Measurements from ENCODE around the gene GREM2. TPM values are rescaled to one million over a fixed set of nuclear protein-coding genes. Genes with fewer than 3 reads are reported as not detected.

The GREM2 gene
- polyA plus RNA-seq, 1 donor from 2014 or later, result 0.85 TPM

DNA sequence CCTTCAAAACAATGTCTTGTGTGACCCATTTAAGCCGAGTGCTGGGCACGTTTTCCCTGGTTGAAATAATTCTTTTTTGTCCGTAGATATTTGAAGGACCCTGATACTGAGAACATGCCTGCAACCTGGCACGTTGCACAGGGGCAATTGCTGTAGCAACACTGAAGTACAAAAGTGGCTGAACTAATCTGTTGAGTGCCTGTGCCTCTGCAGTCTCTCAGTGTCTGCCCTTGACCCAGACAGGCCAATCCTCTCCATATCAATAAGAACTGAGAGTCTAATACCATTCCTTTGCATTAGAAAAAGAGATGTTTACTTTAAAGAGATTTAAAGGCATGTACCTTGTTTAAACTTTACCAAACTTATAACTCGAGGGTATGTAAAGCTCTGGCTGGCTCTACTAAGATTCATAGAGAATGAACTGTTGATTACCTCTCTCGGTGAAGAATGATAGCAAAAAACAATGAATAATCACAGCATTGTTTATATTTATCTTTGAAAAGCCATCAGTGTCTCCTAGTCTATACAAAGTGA is 2.4 kb downstream of the GREM2 start:
- peaks cover 14% of the 10 kb centered on the region for H3K27me3 ChIP-seq (ENCODE audit: insufficient read depth, low read depth, low read length)
- H3K27ac ChIP-seq (ENCODE audit: low read length), result no peak overlapping the region
- no peaks in the 10 kb centered on the region for H4K20me1 ChIP-seq (ENCODE audit: insufficient read depth)
- H2AFZ ChIP-seq (ENCODE audit: low read depth, low read length), result no peak overlapping the region
- no peaks in the 10 kb centered on the region for H3K79me2 ChIP-seq (replicated peaks; ENCODE audit: insufficient read depth, low read length)
- H3K9me2 ChIP-seq (ENCODE audit: insufficient read depth, low read length), result no peaks in the 10 kb centered on the region
- TF ChIP-seq SMC3 (conservative IDR thresholded peaks at IDR 0.05; ENCODE audit: poor library complexity), result no peak
- TF ChIP-seq TAF1 (IDR thresholded peaks at IDR 0.05; ENCODE audit: low read depth), result no peak
- TF ChIP-seq EZH2 (IDR thresholded peaks at IDR 0.05; ENCODE audit: borderline replicate concordance, insufficient read depth, low read length, poor library complexity, severe bottlenecking), result no peak
- no peak for TF ChIP-seq RAD21 (conservative IDR thresholded peaks at IDR 0.05)
- no peak for TF ChIP-seq MXI1 (conservative IDR thresholded peaks at IDR 0.05; ENCODE audit: poor library complexity, severe bottlenecking)
- TF ChIP-seq POLR2AphosphoS5 (IDR thresholded peaks at IDR 0.05), result no peak
- no peak for TF ChIP-seq REST (IDR thresholded peaks at IDR 0.05; ENCODE audit: borderline replicate concordance)
- no peak for TF ChIP-seq EP300 (conservative IDR thresholded peaks at IDR 0.05; ENCODE audit: poor library complexity, severe bottlenecking)
- no peak for TF ChIP-seq CTCF (IDR thresholded peaks at IDR 0.05; ENCODE audit: poor library complexity, severe bottlenecking)
- no peaks in the 10 kb centered on the region for H3K9me3 ChIP-seq (ENCODE audit: low read length)
- no peaks in the 10 kb centered on the region for H3K36me3 ChIP-seq (ENCODE audit: insufficient read depth, low read length)
- no peak overlapping the region for H3K9ac ChIP-seq (ENCODE audit: low read length)
- no peaks in the 10 kb centered on the region for H3F3A ChIP-seq (ENCODE audit: insufficient read depth, low read length, poor library complexity, severe bottlenecking)
- no peak overlapping the region for H3K4me2 ChIP-seq (ENCODE audit: low read length)
- H3K4me3 ChIP-seq (ENCODE audit: low read length), result no peak overlapping the region

GRCh38 chr1:240608707-240609106 is 3.2 kb downstream of the GREM2 start:
- no peaks in the 10 kb centered on the region for H4K20me1 ChIP-seq (ENCODE audit: insufficient read depth)
- no peaks in the 10 kb centered on the region for H3K79me2 ChIP-seq (replicated peaks; ENCODE audit: insufficient read depth, low read length)
- H3K4me3 ChIP-seq (ENCODE audit: low read length), result no peak overlapping the region
- H3K9ac ChIP-seq (ENCODE audit: low read length), result no peak overlapping the region
- peaks cover 14% of the 10 kb centered on the region for H3K27me3 ChIP-seq (ENCODE audit: insufficient read depth, low read depth, low read length)
- H3K36me3 ChIP-seq (ENCODE audit: insufficient read depth, low read length), result no peaks in the 10 kb centered on the region
- H3K9me2 ChIP-seq (ENCODE audit: insufficient read depth, low read length), result no peaks in the 10 kb centered on the region
- H3K4me2 ChIP-seq (ENCODE audit: low read length), result no peak overlapping the region
- H3F3A ChIP-seq (ENCODE audit: insufficient read depth, low read length, poor library complexity, severe bottlenecking), result no peaks in the 10 kb centered on the region
- no peak overlapping the region for H3K27ac ChIP-seq (ENCODE audit: low read length)
- TF ChIP-seq CTCF (IDR thresholded peaks at IDR 0.05; ENCODE audit: poor library complexity, severe bottlenecking) (peak; percentile 46), SMC3 (conservative IDR thresholded peaks at IDR 0.05; ENCODE audit: poor library complexity) (peak; percentile 30), EZH2 (IDR thresholded peaks at IDR 0.05; ENCODE audit: borderline replicate concordance, insufficient read depth, low read length, poor library complexity, severe bottlenecking) (no peak), POLR2AphosphoS5 (IDR thresholded peaks at IDR 0.05) (no peak)
- no peaks in the 10 kb centered on the region for H3K9me3 ChIP-seq (ENCODE audit: low read length)
- no peak overlapping the region for H2AFZ ChIP-seq (ENCODE audit: low read depth, low read length)
